HCT116 (cell line): ENCODE results near the gene ART3.

Experiments
- ELF1 ChIP-seq: IDR thresholded peaks from 2 replicates; pipeline ENCODE4 v1.6.1; 2012; ENCODE audit warnings: low read depth, borderline replicate concordance
- EZH2 ChIP-seq: fragments of 200-600 bp; sonication (generic); IDR thresholded peaks from 2 replicates; pipeline ENCODE4 v1.6.1; 2017; ENCODE audit warnings: antibody characterized with exemption, mixed run types
- FOSL1 ChIP-seq: IDR thresholded peaks from 2 replicates; pipeline ENCODE4 v1.6.1; 2012; ENCODE audit warnings: low read depth
- POLR2AphosphoS5 ChIP-seq: IDR thresholded peaks from 2 replicates; pipeline ENCODE4 v1.6.1; 2011; ENCODE audit warnings: mild to moderate bottlenecking, low read depth, low read length, moderate library complexity
- RAD21 ChIP-seq: IDR thresholded peaks from 2 replicates; pipeline ENCODE4 v1.6.1; 2012; ENCODE audit warnings: low read depth, mild to moderate bottlenecking
- SP1 ChIP-seq: IDR thresholded peaks from 2 replicates; pipeline ENCODE4 v1.6.1; 2012; ENCODE audit warnings: low read depth
- TCF7L2 ChIP-seq: IDR thresholded peaks from 2 replicates; pipeline ENCODE4 v1.7.0; 2011; ENCODE audit warnings: borderline replicate concordance, inconsistent platforms; ENCODE audit not compliant: insufficient read depth, insufficient read length; ENCODE audit errors: extremely low read depth
- ZBTB33 ChIP-seq: IDR thresholded peaks from 2 replicates; pipeline ENCODE4 v1.6.1; 2011; ENCODE audit warnings: mild to moderate bottlenecking, low read length, moderate library complexity; ENCODE audit not compliant: insufficient replicate concordance; ENCODE audit errors: extremely low read depth
- ZFX ChIP-seq: fragments of 450-650 bp; IDR thresholded peaks from 2 replicates; pipeline ENCODE4 v1.6.1; 2017
- TF ChIP-seq, protein P1 (sequence below), 3 experiments: fragments of 200-600 bp in 1 of 3; sonication (generic) in 1 of 3; IDR thresholded peaks in 2 of 3; conservative IDR thresholded peaks in 1 of 3; 2 replicates each; pipeline ENCODE4 v1.5.1; 2012 to 2017; ENCODE audit warnings: low read depth in 2 of 3, low read length in 2 of 3, antibody characterized with exemption in 1 of 3, borderline replicate concordance in 1 of 3, control low read depth in 1 of 3, mild to moderate bottlenecking in 1 of 3, mixed read lengths in 1 of 3, mixed run types in 1 of 3, moderate library complexity in 1 of 3; ENCODE audit not compliant: insufficient read depth in 1 of 3
- TF ChIP-seq, protein P2 (sequence below): IDR thresholded peaks from 2 replicates; pipeline ENCODE4 v1.6.1; 2012; ENCODE audit warnings: low read depth

DNA sequence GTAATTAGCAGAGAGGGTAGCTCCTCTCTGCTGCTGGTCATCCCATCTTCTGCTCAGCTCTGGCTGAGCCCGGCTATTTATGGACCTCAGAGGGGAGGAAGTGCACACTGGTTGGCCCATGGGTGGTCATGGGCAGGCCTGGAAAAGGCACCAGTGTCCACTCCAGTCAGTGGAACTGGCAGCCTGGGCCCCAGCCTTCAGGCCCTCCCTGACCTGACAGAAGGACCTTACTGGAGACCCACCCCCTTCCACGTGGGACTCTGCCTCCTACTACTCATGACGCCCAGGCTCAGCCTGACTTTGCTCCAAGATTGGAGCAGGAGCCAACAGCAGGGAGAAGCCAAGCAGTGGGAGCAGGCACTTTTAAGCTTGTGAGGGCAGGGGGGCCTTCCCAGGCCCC lies 8.0 kb upstream of the ART3 start:
- TF ChIP-seq ZFX = no peak
- no peak for TF ChIP-seq EZH2
- TF ChIP-seq, protein P1, sequence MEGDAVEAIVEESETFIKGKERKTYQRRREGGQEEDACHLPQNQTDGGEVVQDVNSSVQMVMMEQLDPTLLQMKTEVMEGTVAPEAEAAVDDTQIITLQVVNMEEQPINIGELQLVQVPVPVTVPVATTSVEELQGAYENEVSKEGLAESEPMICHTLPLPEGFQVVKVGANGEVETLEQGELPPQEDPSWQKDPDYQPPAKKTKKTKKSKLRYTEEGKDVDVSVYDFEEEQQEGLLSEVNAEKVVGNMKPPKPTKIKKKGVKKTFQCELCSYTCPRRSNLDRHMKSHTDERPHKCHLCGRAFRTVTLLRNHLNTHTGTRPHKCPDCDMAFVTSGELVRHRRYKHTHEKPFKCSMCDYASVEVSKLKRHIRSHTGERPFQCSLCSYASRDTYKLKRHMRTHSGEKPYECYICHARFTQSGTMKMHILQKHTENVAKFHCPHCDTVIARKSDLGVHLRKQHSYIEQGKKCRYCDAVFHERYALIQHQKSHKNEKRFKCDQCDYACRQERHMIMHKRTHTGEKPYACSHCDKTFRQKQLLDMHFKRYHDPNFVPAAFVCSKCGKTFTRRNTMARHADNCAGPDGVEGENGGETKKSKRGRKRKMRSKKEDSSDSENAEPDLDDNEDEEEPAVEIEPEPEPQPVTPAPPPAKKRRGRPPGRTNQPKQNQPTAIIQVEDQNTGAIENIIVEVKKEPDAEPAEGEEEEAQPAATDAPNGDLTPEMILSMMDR (IDR thresholded peaks at IDR 0.05 in 2 of 3, conservative IDR thresholded peaks at IDR 0.05 in 1 of 3; ENCODE audit: borderline replicate concordance in 1 of 3, insufficient read depth in 1 of 3, low read depth in 2 of 3, low read length in 2 of 3) = no peak
- TF ChIP-seq POLR2AphosphoS5 = no peak
- TF ChIP-seq ZBTB33 = no peak
- TF ChIP-seq FOSL1 = no peak
- TF ChIP-seq, protein P2, sequence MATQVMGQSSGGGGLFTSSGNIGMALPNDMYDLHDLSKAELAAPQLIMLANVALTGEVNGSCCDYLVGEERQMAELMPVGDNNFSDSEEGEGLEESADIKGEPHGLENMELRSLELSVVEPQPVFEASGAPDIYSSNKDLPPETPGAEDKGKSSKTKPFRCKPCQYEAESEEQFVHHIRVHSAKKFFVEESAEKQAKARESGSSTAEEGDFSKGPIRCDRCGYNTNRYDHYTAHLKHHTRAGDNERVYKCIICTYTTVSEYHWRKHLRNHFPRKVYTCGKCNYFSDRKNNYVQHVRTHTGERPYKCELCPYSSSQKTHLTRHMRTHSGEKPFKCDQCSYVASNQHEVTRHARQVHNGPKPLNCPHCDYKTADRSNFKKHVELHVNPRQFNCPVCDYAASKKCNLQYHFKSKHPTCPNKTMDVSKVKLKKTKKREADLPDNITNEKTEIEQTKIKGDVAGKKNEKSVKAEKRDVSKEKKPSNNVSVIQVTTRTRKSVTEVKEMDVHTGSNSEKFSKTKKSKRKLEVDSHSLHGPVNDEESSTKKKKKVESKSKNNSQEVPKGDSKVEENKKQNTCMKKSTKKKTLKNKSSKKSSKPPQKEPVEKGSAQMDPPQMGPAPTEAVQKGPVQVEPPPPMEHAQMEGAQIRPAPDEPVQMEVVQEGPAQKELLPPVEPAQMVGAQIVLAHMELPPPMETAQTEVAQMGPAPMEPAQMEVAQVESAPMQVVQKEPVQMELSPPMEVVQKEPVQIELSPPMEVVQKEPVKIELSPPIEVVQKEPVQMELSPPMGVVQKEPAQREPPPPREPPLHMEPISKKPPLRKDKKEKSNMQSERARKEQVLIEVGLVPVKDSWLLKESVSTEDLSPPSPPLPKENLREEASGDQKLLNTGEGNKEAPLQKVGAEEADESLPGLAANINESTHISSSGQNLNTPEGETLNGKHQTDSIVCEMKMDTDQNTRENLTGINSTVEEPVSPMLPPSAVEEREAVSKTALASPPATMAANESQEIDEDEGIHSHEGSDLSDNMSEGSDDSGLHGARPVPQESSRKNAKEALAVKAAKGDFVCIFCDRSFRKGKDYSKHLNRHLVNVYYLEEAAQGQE = no peak
- TF ChIP-seq TCF7L2 = no peak
- no peak for TF ChIP-seq RAD21
- no peak for TF ChIP-seq ELF1
- no peak for TF ChIP-seq SP1
